GM12878 (cell line): ENCODE results near the gene SFN. TPM values are rescaled to one million over a fixed set of nuclear protein-coding genes. Genes with fewer than 3 reads are reported as not detected.

ENCODE experiments used
- ATAC-seq: fragments of 200-7000 bp; cut with Tn5 transposase; 3 replicates; pipeline ENCODE4 v1.9.1; 2020; ENCODE audit warnings: mild to moderate bottlenecking, moderate library complexity
- BruUV-seq: library from RNA; stranded (reverse); fragments of 400-500 nt; replicated peaks from 2 replicates; lab custom pipeline; 2021; lab: Mats Ljungman, UMichigan
- CTCF ChIA-PET: fragments of 300-600 bp; sonication (Branson Sonifier 250); formaldehyde crosslinking; extraction: SDS; loops from one replicate; lab custom pipeline; 2021; ENCODE audit warnings: inconsistent platforms; lab: Yijun Ruan, JAX
- POLR2A ChIA-PET: fragments of 350-600 bp; formaldehyde crosslinking; extraction: SDS; loops from one replicate; lab custom pipeline; 2021; ENCODE audit warnings: inconsistent platforms; lab: Charles Lee
- RAD21 ChIA-PET: fragments of 300-600 bp; sonication (Branson Sonifier 250); formaldehyde crosslinking; loops from one replicate; lab custom pipeline; 2023; ENCODE audit warnings: antibody characterized with exemption; ENCODE audit not compliant: unreplicated experiment; lab: Charles Lee
- SMC1A ChIA-PET: fragments of 300-600 bp; sonication (Branson Sonifier 250); formaldehyde crosslinking; loops from one replicate; lab custom pipeline; 2023; ENCODE audit not compliant: unreplicated experiment, uncharacterized antibody; lab: Charles Lee
- DNase-seq: peaks from one replicate; pipeline ENCODE4 v3.0.0-alpha.2; 2011; ENCODE audit warnings: low read depth, low spot score
- FAIRE-seq: peaks from 3 replicates; lab custom pipeline; 2011; peaks lifted over from hg19 to GRCh38; lab: Jason Lieb, UNC
- H2AFZ ChIP-seq: 2 replicates; pipeline ENCODE4 v1.6.0; 2011; ENCODE audit warnings: low read depth, low read length, control low read depth; ENCODE audit not compliant: control insufficient read depth
- H3K27ac ChIP-seq: 2 replicates; pipeline ENCODE4 v1.5.1; 2011; ENCODE audit warnings: control low read depth; ENCODE audit not compliant: control insufficient read depth, insufficient read depth
- H3K27me3 ChIP-seq, 2 experiments: replicated peaks in 1 of 2; 2 replicates each; pipeline versions ENCODE4 v1.6.0 to v1.6.1; 2011; ENCODE audit warnings: low read length in 1 of 2; ENCODE audit not compliant: control insufficient read depth in 2 of 2, insufficient read depth in 2 of 2
- H3K36me3 ChIP-seq, 2 experiments: 2 replicates each; pipeline ENCODE4 v1.5.1; 2011; ENCODE audit warnings: low read length in 1 of 2; ENCODE audit not compliant: control insufficient read depth in 2 of 2, insufficient read depth in 2 of 2
- H3K4me1 ChIP-seq: 2 replicates; pipeline ENCODE4 v1.6.1; 2011; ENCODE audit warnings: mild to moderate bottlenecking, low read length, moderate library complexity, mixed read lengths; ENCODE audit not compliant: control insufficient read depth, insufficient read depth
- H3K4me2 ChIP-seq: 2 replicates; pipeline ENCODE4 v1.6.0; 2011; ENCODE audit warnings: control low read depth; ENCODE audit not compliant: control insufficient read depth, insufficient read depth
- H3K4me3 ChIP-seq: fragments of 200-600 bp; sonication (generic); 2 replicates; pipeline ENCODE4 v1.5.1; 2016
- H3K79me2 ChIP-seq: 2 replicates; pipeline ENCODE4 v1.6.0; 2011; ENCODE audit warnings: low read length; ENCODE audit not compliant: control insufficient read depth, insufficient read depth
- H3K9ac ChIP-seq: 2 replicates; pipeline ENCODE4 v1.8.0; 2011; ENCODE audit warnings: low read length, control low read depth, mixed read lengths; ENCODE audit not compliant: control insufficient read depth, insufficient read depth
- H3K9me3 ChIP-seq: replicated peaks from 3 replicates; pipeline ENCODE4 v1.5.1; 2011; ENCODE audit warnings: mild to moderate bottlenecking, low read length; ENCODE audit not compliant: control insufficient read depth, insufficient read depth
- H4K20me1 ChIP-seq: 2 replicates; pipeline ENCODE4 v1.6.0; 2011; ENCODE audit not compliant: control insufficient read depth, insufficient read depth
- BCL3 ChIP-seq: IDR thresholded peaks from 2 replicates; pipeline ENCODE4 v1.6.1; 2011; ENCODE audit warnings: borderline replicate concordance, low read depth, mild to moderate bottlenecking, moderate library complexity, low read length; ENCODE audit not compliant: insufficient read depth, poor library complexity, severe bottlenecking
- BHLHE40 ChIP-seq, 2 experiments: fragments of 450-650 bp in 1 of 2; IDR thresholded peaks; 2 replicates each; pipeline ENCODE4 v1.6.1; 2011 to 2017; ENCODE audit warnings: low read depth in 2 of 2, borderline replicate concordance in 1 of 2, improper control_type of control experiment in 1 of 2, low read length in 1 of 2, mild to moderate bottlenecking in 1 of 2
- CREB1 ChIP-seq: IDR thresholded peaks from 2 replicates; pipeline ENCODE4 v1.6.1; 2012; ENCODE audit warnings: low read depth, mild to moderate bottlenecking, inconsistent platforms
- ETV6 ChIP-seq, 2 experiments: fragments of 450-650 bp in 1 of 2; IDR thresholded peaks in 1 of 2; conservative IDR thresholded peaks in 1 of 2; 2 replicates each; pipeline ENCODE4 v1.6.1; 2014; ENCODE audit warnings: antibody characterized with exemption in 1 of 2, borderline replicate concordance in 1 of 2, low read depth in 1 of 2, mild to moderate bottlenecking in 1 of 2, moderate library complexity in 1 of 2
- FOXK2 ChIP-seq: fragments of 450-650 bp; IDR thresholded peaks from 2 replicates; pipeline ENCODE4 v1.6.1; 2017; ENCODE audit warnings: mild to moderate bottlenecking, moderate library complexity
- HDGF ChIP-seq: fragments of 450-650 bp; IDR thresholded peaks from 2 replicates; pipeline ENCODE4 v1.6.1; 2016; ENCODE audit warnings: antibody characterized with exemption
- IKZF1 ChIP-seq: fragments of 450-650 bp; conservative IDR thresholded peaks from 2 replicates; pipeline ENCODE4 v1.6.1; 2017; ENCODE audit warnings: antibody characterized with exemption, mild to moderate bottlenecking
- MXI1 ChIP-seq: fragments of 150-350 bp; IDR thresholded peaks from 2 replicates; pipeline ENCODE4 v1.6.1; 2011; ENCODE audit warnings: low read depth, mild to moderate bottlenecking, inconsistent platforms, low read length, improper control_type of control experiment
- NKRF ChIP-seq: fragments of 450-650 bp; conservative IDR thresholded peaks from 2 replicates; pipeline ENCODE4 v1.6.1; 2017; ENCODE audit warnings: mild to moderate bottlenecking, moderate library complexity
- POU2F2 ChIP-seq: IDR thresholded peaks from 3 replicates; pipeline ENCODE4 v1.6.1; 2011; ENCODE audit warnings: low read depth, mild to moderate bottlenecking, low read length, borderline replicate concordance
- RCOR1 ChIP-seq: conservative IDR thresholded peaks from 2 replicates; pipeline ENCODE4 v1.6.1; 2012; ENCODE audit warnings: low read depth, low read length, improper control_type of control experiment
- SREBF2 ChIP-seq: IDR thresholded peaks from 2 replicates; pipeline ENCODE4 v1.6.1; 2012; ENCODE audit warnings: mild to moderate bottlenecking, low read length
- STAT3 ChIP-seq: IDR thresholded peaks from 2 replicates; pipeline ENCODE4 v1.6.1; 2011; ENCODE audit warnings: low read depth, low read length, improper control_type of control experiment
- USF2 ChIP-seq: IDR thresholded peaks from 2 replicates; pipeline ENCODE4 v1.6.1; 2011; ENCODE audit warnings: low read depth, low read length, improper control_type of control experiment, borderline replicate concordance
- WGBS: methylation state at CpG from one replicate; pipeline ENCODE4 v1.1.6; 2016; ENCODE audit warnings: low lambda C conversion rate; ENCODE audit not compliant: insufficient replicate concordance, insufficient coverage; ENCODE audit errors: missing lambda C conversion rate; 5-methylcytosine and 5-hydroxymethylcytosine counted together
- in situ Hi-C: fragments of 300-500 bp; cut with MboI; formaldehyde crosslinking; loops from 9 replicates; pipeline ENCODE4 v1.14.3; 2018; ENCODE audit warnings: mixed read lengths
- intact Hi-C: fragments of 100-400 bp; cut with micrococcal nuclease; formaldehyde crosslinking; loops from one replicate; pipeline ENCODE4 v1.14.2; 2022; ENCODE audit not compliant: unreplicated experiment
- polyA plus RNA-seq, 11 experiments: library from polyadenylated mRNA; depleted of rRNA in 4 of 11; unstranded in 6 of 11; stranded (reverse) in 5 of 11; fragments of >200 nt; fragmentation: Nextera tagmentation in 4 of 11; fragmentation: Illumina TruSeq in 1 of 11; extraction: Ambion mirVana in 4 of 11; extraction: Trizol in 1 of 11; gene quantifications; 1 replicate in 1 of 11; 2 replicates in 10 of 11; pipeline versions ENCODE4 v1.2.1 to v1.2.3, GENCODE V29; 2011 to 2016; ENCODE audit warnings: inconsistent platforms in 2 of 11, missing spikeins in 2 of 11, low read depth in 1 of 11
- total RNA-seq, 4 experiments: library from RNA; depleted of rRNA in 3 of 4; stranded (reverse); fragments of >200 nt in 3 of 4; fragmentation: Illumina TruSeq in 1 of 4; extraction: Trizol in 1 of 4; gene quantifications; 2 replicates each; pipeline versions ENCODE4 v1.2.1 to v1.2.3, GENCODE V29; 2013 to 2021

Gene SFN
- total and polyA plus RNA-seq, 10 of the 15 experiments (the other 5 are each of a cell fraction or from before 2014, with no cell fraction given) = 0.19 to 2.9 (median 1.0) TPM

- POLR2A ChIA-PET = interaction anchor here (0.6 to 3.6 kb wide), 8 partner anchors 9 to 266 kb away, joined by 3 to 33 read pairs (median 4); partner anchors contain the start of genes GPN2, NUDC and SLC9A1
- in situ Hi-C loops = no loop called here
- FAIRE-seq (peak; percentile 98), DNase-seq (peak; percentile 79), ATAC-seq (peak; percentile 96)
- Histone ChIP-seq H2AFZ (peak within 1 kb of the TSS; percentile 98), H3K9ac (peak within 1 kb of the TSS; percentile 88), H3K4me2 (peak within 1 kb of the TSS; percentile 84), H3K27me3 (no peaks in the 10 kb centered on the region), H3K27ac (peak within 1 kb of the TSS; percentile 77), H3K79me2 (peaks cover 18% of the 10 kb centered on the region), H3K36me3 (no peaks in the 10 kb centered on the region; a peak in 2 of 4 replicates), H3K9me3 (no peaks in the 10 kb centered on the region), H3K4me3 (peak within 1 kb of the TSS; percentile 85), H3K4me1 (peaks cover 6% of the 10 kb centered on the region; the same call in 1 of the 2 replicates), H4K20me1 (no peaks in the 10 kb centered on the region)
- intact Hi-C loops = no loop called here
- RAD21 ChIA-PET = interaction anchor here (0.6 to 1.1 kb wide), 5 partner anchors 10 to 383 kb away, joined by 3 to 4 read pairs (median 3); partner anchors contain the start of genes GPN2, NR0B2, NUDC and SLC9A1
- SMC1A ChIA-PET = interaction anchor here (0.5 to 2.8 kb wide), 10 partner anchors 10 to 408 kb away, joined by 3 to 18 read pairs (median 3); partner anchors contain the start of genes GPN2 and NUDC
- CTCF ChIA-PET = interaction anchor here (1.0 to 1.7 kb wide), 6 partner anchors 10 to 146 kb away, joined by 3 to 6 read pairs (median 3); partner anchors contain the start of gene GPN2
- WGBS = 1% methylated on average over 50 of the region's 50 CpGs
- TSS peak; percentile 87 for BruUV-seq
- TF ChIP-seq USF2 (peak; percentile 77), IKZF1 (peak; percentile 83), HDGF (no peak), FOXK2 (0 out of 2 replicates have a peak, but pooled peaks have one; percentile 50), POU2F2 (0 out of 3 replicates have a peak, but pooled peaks have one; percentile 51), BCL3 (no peak), CREB1 (0 out of 2 replicates have a peak, but pooled peaks have one; percentile 25), SREBF2 (no peak), NKRF (peak; percentile 98), MXI1 (peak; percentile 88), BHLHE40 (IDR thresholded peaks at IDR 0.05; ENCODE audit: borderline replicate concordance in 1 of 2, low read depth in 2 of 2, low read length in 1 of 2) (0 out of 4 replicates have a peak, but pooled peaks of 1 of the 2 experiments have one; percentile 26), RCOR1 (peak; percentile 89), ETV6 (conservative IDR thresholded peaks at IDR 0.05 in 1 of 2, IDR thresholded peaks at IDR 0.05 in 1 of 2; ENCODE audit: borderline replicate concordance in 1 of 2, low read depth in 1 of 2) (no peak), STAT3 (no peak)
These were observed 37.3 kb downstream of the SFN start, which contains the start of gene GPATCH3 for GRCh38 chr1:26900001-26900814. GPATCH3 (minus strand) TSS chr1:26900467; CDS start chr1:26900442, 25 bp downstream.
